ENCODE results near the gene MAD1L1.

- no peak for TF ChIP-seq CTCF (IDR thresholded peaks at IDR 0.05)
- TF ChIP-seq POLR2A (IDR thresholded peaks at IDR 0.05), result no peak
- TF ChIP-seq EP300 (IDR thresholded peaks at IDR 0.05), result no peak
These were observed 78.6 kb downstream of the MAD1L1 start for GRCh38 chr7:2154121-2154520.
